LNCaP clone FGC (cell line): ENCODE results near the gene CELF4.

Experiments used
- DNase-seq: peaks from one replicate; pipeline ENCODE4 v3.0.0-alpha.2; 2011; ENCODE audit warnings: low read depth
- H3K4me3 ChIP-seq: 2 replicates; pipeline ENCODE4 v1.5.1; 2011; ENCODE audit warnings: mild to moderate bottlenecking, low read depth, low read length, control low read depth
- CTCF ChIP-seq: IDR thresholded peaks from 2 replicates; pipeline ENCODE4 v1.5.1; 2012; ENCODE audit warnings: mild to moderate bottlenecking; ENCODE audit not compliant: control insufficient read depth, insufficient read depth; ENCODE audit errors: extremely low read depth

The CELF4 gene

GRCh38 chr18:37249895-37250618, 315.5 kb downstream of the CELF4 start:
- no peak for DNase-seq
- no peak overlapping the region for H3K4me3 ChIP-seq
- TF ChIP-seq CTCF = no peak

- DNase-seq = no peak
- no peak overlapping the region for H3K4me3 ChIP-seq
- no peak for TF ChIP-seq CTCF
Observed at GRCh38 chr18:37249171-37249886, 316.3 kb downstream of the CELF4 start.

GRCh38 chr18:37248281-37248680, 317.3 kb downstream of the CELF4 start:
- no peak for TF ChIP-seq CTCF
- no peak overlapping the region for H3K4me3 ChIP-seq
- DNase-seq = no peak

- H3K4me3 ChIP-seq = no peak overlapping the region
- TF ChIP-seq CTCF = no peak
- DNase-seq = no peak
Observed at GRCh38 chr18:37247497-37248161, 318.0 kb downstream of the CELF4 start.

- no peak for TF ChIP-seq CTCF
- DNase-seq = no peak
- H3K4me3 ChIP-seq = no peak overlapping the region
Observed at GRCh38 chr18:37246779-37247340, 318.7 kb downstream of the CELF4 start.

GRCh38 chr18:37244618-37245017, 321.0 kb downstream of the CELF4 start:
- no peak for TF ChIP-seq CTCF
- H3K4me3 ChIP-seq = no peak overlapping the region
- DNase-seq = no peak
